ENCODE results near the gene MSX1. TPM values are rescaled to one million over a fixed set of nuclear protein-coding genes. Genes with fewer than 3 reads are reported as not detected.

MSX1 gene
- total and polyA plus RNA-seq, 3 donors from 2014 or later: 0.99 to 1.7 (median 1.7) TPM

GRCh38 chr4:4831825-4832224, 27.6 kb upstream of the MSX1 start:
- no peak for TF ChIP-seq CTCF (IDR thresholded peaks at IDR 0.05)
- no peak for TF ChIP-seq POLR2A (IDR thresholded peaks at IDR 0.05)
- intact Hi-C loops (cut with DNase I; ENCODE audit: low total_unique reads): no loop called here
- 65 to 70% methylated on average over 6 of the region's 6 CpGs for WGBS, 2 donors

GRCh38 chr4:4836044-4836443, 23.4 kb upstream of the MSX1 start:
- Histone ChIP-seq H3K4me3 (no peak overlapping the region), H3K27me3 (no peaks in the 10 kb centered on the region), H3K36me3 (ENCODE audit: low read depth, missing control alignments) (no peaks in the 10 kb centered on the region), H3K27ac (no peak overlapping the region), H3K9me3 (no peaks in the 10 kb centered on the region), H3K4me1 (no peaks in the 10 kb centered on the region)
- DNase-seq: no peak
- intact Hi-C loops (cut with DNase I; ENCODE audit: low total_unique reads): no loop called here
- no peak for TF ChIP-seq POLR2A (IDR thresholded peaks at IDR 0.05)
- no peak for TF ChIP-seq CTCF (IDR thresholded peaks at IDR 0.05)
- 84 to 90% methylated on average over 3 of the region's 3 CpGs for WGBS, 2 donors

More at GRCh38 chr4:4831825-4832224, 27.6 kb upstream of the MSX1 start:
- DNase-seq: no peak
- Histone ChIP-seq H3K9me3 (no peaks in the 10 kb centered on the region), H3K4me1 (no peaks in the 10 kb centered on the region), H3K27ac (no peak overlapping the region), H3K27me3 (no peaks in the 10 kb centered on the region), H3K4me3 (no peak overlapping the region), H3K36me3 (ENCODE audit: low read depth, missing control alignments) (no peaks in the 10 kb centered on the region)

- H3K4me1 ChIP-seq: no peaks in the 10 kb centered on the region
- no peak overlapping the region for H3K27ac ChIP-seq
- no peaks in the 10 kb centered on the region for H3K36me3 ChIP-seq (ENCODE audit: low read depth, missing control alignments)
- DNase-seq: no peak
- TF ChIP-seq POLR2A (IDR thresholded peaks at IDR 0.05): no peak
- TF ChIP-seq CTCF (IDR thresholded peaks at IDR 0.05): no peak
- H3K9me3 ChIP-seq: no peaks in the 10 kb centered on the region
- H3K27me3 ChIP-seq: no peaks in the 10 kb centered on the region
- 61 to 71% methylated on average over 2 of the region's 2 CpGs for WGBS, 2 donors
- intact Hi-C loops (cut with DNase I; ENCODE audit: low total_unique reads): no loop called here
- no peak overlapping the region for H3K4me3 ChIP-seq
These were observed 22.1 kb upstream of the MSX1 start for GRCh38 chr4:4837316-4837715.

GRCh38 chr4:4838051-4838935, 21.2 kb upstream of the MSX1 start:
- TF ChIP-seq CTCF (IDR thresholded peaks at IDR 0.05) (no peak), POLR2A (IDR thresholded peaks at IDR 0.05) (no peak)
- no peak for DNase-seq
- 71 to 79% methylated on average over 8 to 13 of the region's 13 CpGs for WGBS, 2 donors
- no peaks in the 10 kb centered on the region for H3K27me3 ChIP-seq
- H3K9me3 ChIP-seq: no peaks in the 10 kb centered on the region
- H3K36me3 ChIP-seq (ENCODE audit: low read depth, missing control alignments): no peaks in the 10 kb centered on the region
- no peaks in the 10 kb centered on the region for H3K4me1 ChIP-seq
- H3K27ac ChIP-seq: no peak overlapping the region
- intact Hi-C loops (cut with DNase I; ENCODE audit: low total_unique reads): no loop called here
- H3K4me3 ChIP-seq: no peak overlapping the region

Data from testis (tissue), 3 donors.